Mesenchymal stem cell (in vitro differentiated cells and primary cell): ENCODE results near the gene WNT5A.

ENCODE experiments used
- DNase-seq: peaks from one replicate; pipeline ENCODE4 v3.0.0-alpha.2; 2013
- H2AFZ ChIP-seq: one replicate; pipeline ENCODE4 v1.6.1; 2013; ENCODE audit warnings: low read depth, mild to moderate bottlenecking, control low read depth, inconsistent platforms, low read length, moderate library complexity
- H2AK5ac ChIP-seq: 2 replicates; pipeline ENCODE4 v1.6.1; 2013; ENCODE audit warnings: low read length, moderate library complexity, mild to moderate bottlenecking, inconsistent platforms; ENCODE audit not compliant: severe bottlenecking
- H2BK120ac ChIP-seq: one replicate; pipeline ENCODE4 v1.6.1; 2013; ENCODE audit warnings: low read depth, mild to moderate bottlenecking, inconsistent platforms, low read length, moderate library complexity
- H2BK12ac ChIP-seq, 2 experiments: one replicate each; pipeline ENCODE4 v1.6.1; 2013; ENCODE audit warnings: inconsistent platforms in 2 of 2, low read length in 2 of 2, mild to moderate bottlenecking in 2 of 2, moderate library complexity in 2 of 2, control low read depth in 1 of 2
- H2BK15ac ChIP-seq: one replicate; pipeline ENCODE4 v1.6.1; 2013; ENCODE audit warnings: mild to moderate bottlenecking, low read depth, inconsistent platforms; ENCODE audit not compliant: poor library complexity, severe bottlenecking
- H2BK5ac ChIP-seq: 2 replicates; pipeline ENCODE4 v1.6.1; 2013; ENCODE audit warnings: low read depth, mild to moderate bottlenecking, low read length, control low read depth, inconsistent platforms; ENCODE audit not compliant: poor library complexity, severe bottlenecking
- H3K14ac ChIP-seq, 2 experiments: one replicate each; pipeline ENCODE4 v1.6.1; 2013; ENCODE audit warnings: inconsistent platforms in 2 of 2, low read length in 2 of 2, control low read depth in 1 of 2, mild to moderate bottlenecking in 1 of 2, moderate library complexity in 1 of 2
- H3K18ac ChIP-seq, 2 experiments: one replicate each; pipeline ENCODE4 v1.6.1; 2013; ENCODE audit warnings: inconsistent platforms in 2 of 2, low read length in 2 of 2, control low read depth in 1 of 2, low read depth in 1 of 2, mild to moderate bottlenecking in 1 of 2
- H3K23ac ChIP-seq, 2 experiments: one replicate each; pipeline ENCODE4 v1.6.1; 2013; ENCODE audit warnings: inconsistent platforms in 2 of 2, low read length in 2 of 2, mild to moderate bottlenecking in 2 of 2, moderate library complexity in 2 of 2, control low read depth in 1 of 2
- H3K27ac ChIP-seq: 2 replicates; pipeline ENCODE4 v1.5.1; 2013; ENCODE audit warnings: mild to moderate bottlenecking, moderate library complexity, low read length, control low read depth, inconsistent platforms; ENCODE audit not compliant: poor library complexity, severe bottlenecking
- H3K27me3 ChIP-seq, 2 experiments: 2 replicates each; pipeline versions ENCODE4 v1.6.1 to v1.7.0; 2013; ENCODE audit warnings: low read length in 2 of 2, mild to moderate bottlenecking in 2 of 2, moderate library complexity in 2 of 2, control low read depth in 1 of 2, inconsistent platforms in 1 of 2; ENCODE audit not compliant: control insufficient read depth in 1 of 2, insufficient read depth in 1 of 2
- H3K36me3 ChIP-seq, 2 experiments: 2 replicates each; pipeline versions ENCODE4 v1.6.1 to v1.7.0; 2013; ENCODE audit warnings: low read length in 2 of 2, control low read depth in 1 of 2, inconsistent platforms in 1 of 2, low read depth in 1 of 2, mild to moderate bottlenecking in 1 of 2; ENCODE audit not compliant: insufficient read depth in 2 of 2, control insufficient read depth in 1 of 2
- H3K4ac ChIP-seq, 2 experiments: one replicate each; pipeline ENCODE4 v1.6.1; 2013; ENCODE audit warnings: inconsistent platforms in 2 of 2, low read length in 2 of 2, mild to moderate bottlenecking in 2 of 2, moderate library complexity in 2 of 2, control low read depth in 1 of 2, low read depth in 1 of 2
- H3K4me1 ChIP-seq: 2 replicates; pipeline ENCODE4 v1.6.1; 2013; ENCODE audit warnings: low read depth, low read length, control low read depth; ENCODE audit not compliant: control insufficient read depth, insufficient read depth
- H3K4me2 ChIP-seq: 2 replicates; pipeline ENCODE4 v1.6.1; 2013; ENCODE audit warnings: low read length, mild to moderate bottlenecking, inconsistent platforms; ENCODE audit not compliant: poor library complexity, severe bottlenecking
- H3K4me3 ChIP-seq, 2 experiments: 2 replicates each; pipeline versions ENCODE4 v1.5.1 to v1.7.0; 2013; ENCODE audit warnings: low read length in 2 of 2, mild to moderate bottlenecking in 2 of 2, control low read depth in 1 of 2, low read depth in 1 of 2; ENCODE audit not compliant: insufficient read depth in 1 of 2
- H3K79me1 ChIP-seq: replicated peaks from 2 replicates; pipeline ENCODE4 v1.6.1; 2013; ENCODE audit warnings: mild to moderate bottlenecking, control low read depth, low read length, inconsistent platforms; ENCODE audit not compliant: poor library complexity, severe bottlenecking
- H3K9ac ChIP-seq: 2 replicates; pipeline ENCODE4 v1.7.0; 2013; ENCODE audit warnings: mild to moderate bottlenecking, low read length, moderate library complexity
- H3K9me3 ChIP-seq: 2 replicates; pipeline ENCODE4 v1.7.0; 2013; ENCODE audit warnings: mild to moderate bottlenecking, low read length; ENCODE audit not compliant: control insufficient read depth
- H4K8ac ChIP-seq: one replicate; pipeline ENCODE4 v1.6.1; 2013; ENCODE audit warnings: inconsistent platforms, mild to moderate bottlenecking, low read length, moderate library complexity
- H4K91ac ChIP-seq: one replicate; pipeline ENCODE4 v1.6.1; 2013; ENCODE audit warnings: mild to moderate bottlenecking, low read length, inconsistent platforms
- WGBS: methylation state at CpG from one replicate; pipeline ENCODE4 v1.1.7; 2013; ENCODE audit warnings: mixed read lengths; 5-methylcytosine and 5-hydroxymethylcytosine counted together

WNT5A gene

DNA sequence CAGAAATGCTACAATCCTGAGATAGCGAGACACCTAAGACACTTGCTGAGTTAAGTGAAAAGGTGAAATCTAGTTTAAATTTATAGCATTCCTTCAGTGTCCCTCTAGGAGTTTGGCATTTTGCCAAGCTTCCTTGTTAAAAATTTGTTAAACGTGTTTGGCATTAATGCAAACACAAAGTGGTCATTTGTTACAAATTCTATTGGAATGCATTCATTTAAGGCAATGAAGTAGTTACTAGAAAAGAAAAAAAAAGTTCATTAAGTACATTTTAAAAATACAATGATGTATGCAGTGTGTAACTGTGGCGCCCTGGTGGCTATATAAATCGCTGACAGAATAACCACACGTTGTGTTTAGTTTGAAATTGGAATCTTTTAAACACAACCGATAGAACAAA is 31.3 kb upstream of the WNT5A start:
- no peak for DNase-seq
- peaks cover 9 to 50% of the 10 kb centered on the region in 2 experiments for H3K27me3 ChIP-seq
- H2AFZ ChIP-seq = no peak overlapping the region
- H3K36me3 ChIP-seq = no peaks in the 10 kb centered on the region
- no peak overlapping the region for H2BK120ac ChIP-seq
- no peak overlapping the region for H3K18ac ChIP-seq
- H4K91ac ChIP-seq = no peak overlapping the region
- 40% methylated on average over 4 of the region's 6 CpGs for WGBS
- no peak overlapping the region for H2AK5ac ChIP-seq
- no peak overlapping the region for H3K4me2 ChIP-seq
- H3K4ac ChIP-seq = no peak overlapping the region
- H3K9ac ChIP-seq = no peak overlapping the region
- H2BK5ac ChIP-seq = no peak overlapping the region
- no peak overlapping the region for H4K8ac ChIP-seq
- H3K79me1 ChIP-seq = no peaks in the 10 kb centered on the region
- no peak overlapping the region for H3K14ac ChIP-seq
- no peak overlapping the region for H2BK15ac ChIP-seq
- peaks cover 18% of the 10 kb centered on the region for H3K4me1 ChIP-seq
- H3K27ac ChIP-seq = no peak overlapping the region
- no peak overlapping the region for H3K23ac ChIP-seq
- no peaks in the 10 kb centered on the region for H3K9me3 ChIP-seq
- H3K4me3 ChIP-seq = no peak overlapping the region
- no peak overlapping the region for H2BK12ac ChIP-seq

DNA sequence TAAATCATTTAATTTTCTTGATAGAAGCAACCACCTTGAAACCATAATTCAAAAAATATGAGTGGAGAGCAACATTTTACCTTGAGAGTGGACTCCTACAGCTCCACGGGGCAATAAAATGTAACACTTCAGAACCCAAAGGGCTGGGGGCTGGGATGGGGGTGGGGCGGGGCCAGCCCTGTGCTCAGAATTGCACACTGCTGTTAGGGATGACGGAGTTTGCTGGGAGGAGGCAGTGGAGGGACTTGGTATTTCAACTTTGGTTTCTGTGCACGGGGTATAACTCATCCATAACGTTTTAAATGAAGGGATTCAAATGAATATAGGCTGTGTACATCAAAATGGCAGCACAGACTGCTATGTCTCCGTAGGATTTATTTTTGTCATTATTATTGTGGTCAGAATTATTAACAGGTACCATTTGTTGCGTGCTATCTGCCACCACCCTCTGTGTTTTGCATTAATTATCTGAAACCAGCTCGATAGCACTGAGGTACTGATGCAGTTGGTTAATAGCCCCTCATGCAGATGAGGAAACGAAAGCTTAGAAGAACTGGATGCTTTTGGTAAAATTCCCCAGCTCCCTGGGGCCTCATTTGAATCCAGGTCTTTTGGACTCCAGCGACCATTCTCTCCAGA is 29.4 kb upstream of the WNT5A start:
- H3K18ac ChIP-seq = no peak overlapping the region

DNA sequence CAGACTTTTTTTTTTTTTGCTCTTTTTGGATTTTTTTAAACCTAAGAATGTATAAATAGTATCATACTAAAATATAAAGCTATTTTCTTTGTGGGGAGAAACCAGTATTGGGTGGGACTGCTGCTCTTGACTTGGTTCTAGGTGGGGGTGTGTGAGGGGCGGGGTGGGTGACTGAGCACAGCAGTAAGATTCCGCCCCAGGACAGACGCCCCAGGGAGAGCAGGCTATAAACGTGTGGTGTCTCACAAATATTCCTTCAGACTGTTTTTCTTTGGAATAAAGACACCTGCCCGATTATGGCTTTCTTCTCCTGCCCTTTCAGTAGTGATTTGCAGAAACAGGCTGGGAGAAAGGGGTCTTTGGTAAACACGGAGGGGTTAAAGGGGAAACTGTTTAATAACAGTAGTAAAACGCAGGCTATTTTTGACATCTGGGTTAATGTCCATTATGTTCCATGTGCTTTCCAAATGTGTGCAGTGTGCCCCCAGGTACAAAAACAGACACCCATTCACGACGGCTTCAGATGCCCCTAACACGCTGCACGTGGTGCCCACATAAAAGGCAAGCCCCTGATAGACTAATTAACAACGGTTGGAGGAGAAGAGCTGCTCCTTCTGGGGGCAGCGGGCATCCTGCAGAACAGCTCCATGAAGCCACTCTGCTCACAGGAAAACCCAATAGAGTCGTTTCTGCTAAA is 28.6 kb upstream of the WNT5A start:
- Histone ChIP-seq H3K36me3 (no peaks in the 10 kb centered on the region), H3K18ac (no peak overlapping the region), H2BK5ac (no peak overlapping the region), H3K27me3 (peaks cover 9 to 32% of the 10 kb centered on the region in 2 experiments), H3K23ac (no peak overlapping the region), H3K14ac (no peak overlapping the region), H3K27ac (no peak overlapping the region), H3K9ac (no peak overlapping the region), H3K4me3 (no peak overlapping the region), H2AFZ (peak overlapping the region; percentile 43), H2BK120ac (no peak overlapping the region), H2BK12ac (peak overlapping the region in 1 of 2 experiments; percentile 29), H4K8ac (no peak overlapping the region), H3K9me3 (no peaks in the 10 kb centered on the region), H3K4me1 (peaks cover 13% of the 10 kb centered on the region), H3K79me1 (no peaks in the 10 kb centered on the region), H2AK5ac (no peak overlapping the region), H2BK15ac (no peak overlapping the region), H3K4me2 (peak overlapping the region; percentile 5), H4K91ac (no peak overlapping the region), H3K4ac (no peak overlapping the region)
- no peak for DNase-seq
- WGBS = 64% methylated on average over 10 of the region's 14 CpGs

More for the DNA sequence above, 29.4 kb upstream of the WNT5A start:
- Histone ChIP-seq H4K91ac (no peak overlapping the region), H3K36me3 (no peaks in the 10 kb centered on the region), H3K4me1 (peaks cover 17% of the 10 kb centered on the region), H4K8ac (no peak overlapping the region), H2BK120ac (no peak overlapping the region), H3K4me3 (no peak overlapping the region), H3K9me3 (no peaks in the 10 kb centered on the region), H2BK5ac (no peak overlapping the region), H2AK5ac (peak overlapping the region; percentile 32), H2AFZ (no peak overlapping the region), H3K4ac (no peak overlapping the region), H3K9ac (no peak overlapping the region), H3K27ac (no peak overlapping the region), H2BK15ac (no peak overlapping the region), H3K14ac (no peak overlapping the region), H3K79me1 (no peaks in the 10 kb centered on the region), H2BK12ac (no peak overlapping the region), H3K4me2 (no peak overlapping the region), H3K23ac (no peak overlapping the region), H3K27me3 (peaks cover 9 to 39% of the 10 kb centered on the region in 2 experiments)
- 80% methylated on average over 10 of the region's 10 CpGs for WGBS
- DNase-seq = no peak

DNA sequence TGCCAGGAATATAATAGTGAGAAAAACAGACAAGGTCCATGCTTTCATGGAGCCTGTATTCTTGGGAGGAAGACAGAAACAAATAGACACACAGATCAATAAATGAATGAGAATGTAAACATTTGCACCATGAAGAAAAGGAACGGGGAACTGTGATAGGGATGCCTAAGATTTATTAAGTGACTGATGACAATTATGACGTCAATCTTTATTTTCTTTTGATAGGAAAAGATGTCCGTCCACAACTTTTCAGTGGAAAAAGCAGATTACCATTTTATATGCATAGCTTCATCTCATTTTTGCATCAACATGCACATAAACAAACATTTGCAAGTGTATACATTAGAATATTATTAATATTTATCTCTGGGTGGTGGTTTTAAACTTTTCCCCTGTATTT is 27.9 kb upstream of the WNT5A start:
- Histone ChIP-seq H3K9ac (no peak overlapping the region), H3K27me3 (peaks cover 9 to 32% of the 10 kb centered on the region in 2 experiments), H3K36me3 (no peaks in the 10 kb centered on the region), H3K9me3 (no peaks in the 10 kb centered on the region), H2BK15ac (no peak overlapping the region), H3K27ac (no peak overlapping the region), H3K4me3 (no peak overlapping the region), H3K79me1 (no peaks in the 10 kb centered on the region), H3K23ac (no peak overlapping the region), H3K18ac (no peak overlapping the region), H3K4me1 (peaks cover 13% of the 10 kb centered on the region), H2BK5ac (no peak overlapping the region), H2AK5ac (no peak overlapping the region), H3K4ac (no peak overlapping the region), H2AFZ (no peak overlapping the region), H3K14ac (no peak overlapping the region), H2BK12ac (no peak overlapping the region), H4K8ac (no peak overlapping the region), H3K4me2 (no peak overlapping the region), H4K91ac (no peak overlapping the region), H2BK120ac (no peak overlapping the region)
- no CpG with 5 or more reads among the region's 3 CpGs for WGBS
- DNase-seq = no peak
